Kidney epithelial cell (primary cell): ENCODE measurements around the gene SLCO3A1. TPM values are rescaled to one million over a fixed set of nuclear protein-coding genes. Genes with fewer than 3 reads are reported as not detected.
A peak's percentile ranks its signal among the peaks of the same experiment; 100 is the strongest.

Experiments
- DNase-seq: peaks from one replicate; pipeline ENCODE4 v3.0.0-alpha.2; 2010; ENCODE audit warnings: low read depth
- H3K27me3 ChIP-seq: 2 replicates; pipeline ENCODE4 v1.6.0; 2011; ENCODE audit warnings: low read length; ENCODE audit not compliant: control insufficient read depth, insufficient read depth
- H3K36me3 ChIP-seq: 2 replicates; pipeline ENCODE4 v1.5.1; 2011; ENCODE audit warnings: low read length; ENCODE audit not compliant: control insufficient read depth, insufficient read depth
- H3K4me3 ChIP-seq: 2 replicates; pipeline ENCODE4 v1.5.1; 2011; ENCODE audit warnings: low read depth, mild to moderate bottlenecking, control low read depth, low read length
- total RNA-seq: library from RNA; depleted of rRNA; stranded (reverse); fragments of >200 nt; gene quantifications from 2 replicates; pipeline ENCODE4 v1.2.3, GENCODE V29; 2015
- TF ChIP-seq, protein P1 (sequence below): IDR thresholded peaks from 2 replicates; pipeline ENCODE4 v1.5.1; 2011; ENCODE audit warnings: mild to moderate bottlenecking, moderate library complexity, low read length, control low read depth, inconsistent platforms; ENCODE audit not compliant: insufficient read depth, poor library complexity, severe bottlenecking

The SLCO3A1 gene
- total RNA-seq, 1 donor from 2014 or later, result 3.1 TPM

DNA sequence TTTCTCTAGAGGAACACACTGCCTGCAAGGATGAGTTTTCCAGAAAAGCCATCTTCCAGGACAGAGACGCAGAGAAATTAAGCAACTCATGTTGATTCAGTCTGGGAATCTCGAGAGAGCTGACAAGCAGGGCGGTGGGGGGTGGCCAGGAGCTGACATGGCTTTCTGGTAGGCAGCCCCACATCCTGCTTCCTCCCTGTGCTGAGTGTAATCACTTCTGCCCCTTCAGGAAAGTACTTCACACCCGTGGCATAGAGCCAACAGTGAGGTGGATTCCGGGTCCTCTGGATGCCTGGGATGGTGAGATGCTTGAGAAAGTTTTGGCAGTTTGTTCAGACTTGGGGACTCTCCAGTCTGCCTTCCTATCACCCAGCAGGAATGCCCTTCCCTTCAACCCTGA lies 221.1 kb downstream of the SLCO3A1 start:
- DNase-seq, result no peak

DNA sequence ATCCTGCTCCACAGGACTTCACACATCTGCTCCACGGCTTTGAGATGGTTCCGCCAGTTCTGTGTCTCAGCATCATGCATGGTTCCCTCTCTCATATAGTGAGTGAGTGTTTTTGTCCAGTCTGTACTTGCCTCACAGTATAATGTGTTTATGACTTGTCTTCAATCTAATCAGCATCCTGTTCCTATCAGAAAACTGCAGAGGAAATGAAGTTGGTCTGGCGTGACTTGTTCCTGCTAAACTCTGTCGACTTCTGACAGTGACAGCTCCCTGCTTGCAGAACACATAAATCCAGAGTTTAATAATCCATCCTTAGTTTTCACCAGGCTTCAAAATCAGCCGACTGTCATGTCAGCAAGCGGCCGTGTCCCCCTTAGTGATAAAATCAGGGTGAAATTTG lies 222.3 kb downstream of the SLCO3A1 start:
- DNase-seq, result no peak
- Histone ChIP-seq H3K27me3 (no peaks in the 10 kb centered on the region), H3K4me3 (no peak overlapping the region), H3K36me3 (no peaks in the 10 kb centered on the region)
- TF ChIP-seq, protein P1, sequence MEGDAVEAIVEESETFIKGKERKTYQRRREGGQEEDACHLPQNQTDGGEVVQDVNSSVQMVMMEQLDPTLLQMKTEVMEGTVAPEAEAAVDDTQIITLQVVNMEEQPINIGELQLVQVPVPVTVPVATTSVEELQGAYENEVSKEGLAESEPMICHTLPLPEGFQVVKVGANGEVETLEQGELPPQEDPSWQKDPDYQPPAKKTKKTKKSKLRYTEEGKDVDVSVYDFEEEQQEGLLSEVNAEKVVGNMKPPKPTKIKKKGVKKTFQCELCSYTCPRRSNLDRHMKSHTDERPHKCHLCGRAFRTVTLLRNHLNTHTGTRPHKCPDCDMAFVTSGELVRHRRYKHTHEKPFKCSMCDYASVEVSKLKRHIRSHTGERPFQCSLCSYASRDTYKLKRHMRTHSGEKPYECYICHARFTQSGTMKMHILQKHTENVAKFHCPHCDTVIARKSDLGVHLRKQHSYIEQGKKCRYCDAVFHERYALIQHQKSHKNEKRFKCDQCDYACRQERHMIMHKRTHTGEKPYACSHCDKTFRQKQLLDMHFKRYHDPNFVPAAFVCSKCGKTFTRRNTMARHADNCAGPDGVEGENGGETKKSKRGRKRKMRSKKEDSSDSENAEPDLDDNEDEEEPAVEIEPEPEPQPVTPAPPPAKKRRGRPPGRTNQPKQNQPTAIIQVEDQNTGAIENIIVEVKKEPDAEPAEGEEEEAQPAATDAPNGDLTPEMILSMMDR, result no peak

More for the DNA sequence above, 221.1 kb downstream of the SLCO3A1 start:
- Histone ChIP-seq H3K27me3 (no peaks in the 10 kb centered on the region), H3K4me3 (no peak overlapping the region), H3K36me3 (no peaks in the 10 kb centered on the region)
- TF ChIP-seq, protein P1, result no peak

DNA sequence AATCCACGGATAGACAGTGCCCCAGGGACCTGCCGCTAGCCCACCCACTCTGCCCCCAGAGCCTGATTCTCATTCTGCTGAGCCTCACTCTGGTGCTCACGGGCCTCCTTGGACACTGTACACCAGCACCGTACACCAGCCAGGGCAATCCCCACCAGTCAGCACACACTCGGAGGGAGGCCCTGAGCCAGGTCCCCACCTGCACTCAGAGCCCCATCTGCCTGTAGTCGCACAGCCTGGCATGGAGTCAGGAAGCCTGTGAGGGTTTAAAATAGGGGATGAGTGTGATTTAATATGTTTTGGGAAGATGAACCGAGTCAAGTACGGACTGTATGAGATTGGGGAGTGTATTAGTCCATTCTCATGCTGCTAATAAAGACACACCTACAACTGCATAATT lies 223.0 kb downstream of the SLCO3A1 start:
- TF ChIP-seq, protein P1, result no peak
- H3K4me3 ChIP-seq, result no peak overlapping the region
- no peaks in the 10 kb centered on the region for H3K36me3 ChIP-seq
- H3K27me3 ChIP-seq, result no peaks in the 10 kb centered on the region
- DNase-seq, result no peak

DNA sequence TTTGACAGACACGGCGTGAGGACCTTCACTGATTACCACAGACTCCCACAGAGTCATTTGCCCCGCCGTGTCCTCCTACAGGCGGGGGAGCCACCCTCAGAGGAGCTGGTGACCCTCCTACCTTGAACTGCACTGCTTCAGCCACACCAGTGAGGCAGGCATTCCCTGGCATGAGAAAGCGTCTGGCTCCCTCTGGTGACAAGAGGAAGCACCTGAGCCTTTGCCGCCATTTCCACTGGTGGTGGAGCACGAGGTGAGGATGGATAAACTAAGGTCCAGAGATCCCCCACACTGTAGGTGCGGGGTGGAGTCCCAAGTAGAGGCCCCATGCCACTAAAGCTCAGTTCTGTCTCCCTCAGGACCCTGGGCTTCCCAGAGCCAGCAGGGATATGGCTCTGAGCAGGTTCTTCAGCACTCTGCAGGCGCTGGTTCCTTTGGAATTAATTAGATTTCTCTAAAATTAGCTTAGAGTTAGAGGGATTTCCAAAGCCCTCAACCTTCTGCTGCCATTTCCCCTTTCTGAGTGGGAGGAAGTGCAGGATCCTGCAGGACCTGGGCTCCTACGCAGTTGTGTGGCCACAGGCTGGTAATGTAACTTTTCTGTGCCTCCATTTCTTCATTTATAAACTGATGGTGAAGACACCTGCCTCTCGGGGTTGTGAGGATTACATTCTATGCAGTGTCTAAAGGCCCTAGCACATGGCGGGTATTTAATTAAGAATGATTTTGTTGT lies 224.0 kb downstream of the SLCO3A1 start:
- DNase-seq, result no peak
- no peaks in the 10 kb centered on the region for H3K36me3 ChIP-seq
- TF ChIP-seq, protein P1, result peak; percentile 87
- no peaks in the 10 kb centered on the region for H3K27me3 ChIP-seq
- no peak overlapping the region for H3K4me3 ChIP-seq

DNA sequence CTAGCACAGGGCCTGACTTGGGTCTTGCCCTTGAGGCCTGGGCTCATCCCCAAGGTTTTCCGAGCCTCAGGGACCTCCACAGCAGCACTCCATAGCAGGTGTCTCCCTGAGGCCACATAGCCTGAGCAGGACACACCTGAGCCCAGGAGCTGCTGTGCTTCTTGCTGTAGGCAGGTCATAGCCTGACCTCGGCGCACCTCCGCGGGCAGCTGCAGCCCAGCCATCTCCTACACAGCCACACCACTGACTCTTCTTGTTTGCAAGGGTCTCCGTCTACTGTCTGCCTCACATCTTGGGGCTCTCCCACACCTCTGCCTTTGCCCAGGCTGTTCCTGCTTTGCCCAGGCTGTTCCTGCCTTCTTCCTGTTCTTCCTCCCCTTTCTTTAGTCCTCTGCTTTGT lies 224.8 kb downstream of the SLCO3A1 start:
- no peak for DNase-seq

DNA sequence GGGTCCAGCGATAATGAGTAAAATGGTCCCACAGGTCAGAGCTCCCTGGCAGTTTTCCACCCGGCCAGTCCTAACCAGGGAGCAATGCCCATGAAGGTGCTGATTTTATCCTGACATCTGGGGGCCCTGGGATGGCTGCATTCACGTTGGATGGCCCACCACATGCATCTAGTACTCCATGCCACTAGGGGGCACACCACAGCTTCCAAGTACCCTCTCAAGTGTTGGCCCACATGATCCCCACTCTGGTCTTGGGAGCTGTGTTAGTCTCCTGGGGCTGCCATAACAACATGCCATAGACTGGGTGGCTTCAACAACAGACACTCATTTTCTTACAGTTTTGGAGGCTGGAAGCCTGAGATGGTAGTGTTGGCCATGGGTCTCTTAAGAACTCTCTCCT lies 225.5 kb downstream of the SLCO3A1 start:
- H3K4me3 ChIP-seq, result no peak overlapping the region
- TF ChIP-seq, protein P1, result peak; percentile 34
- H3K27me3 ChIP-seq, result no peaks in the 10 kb centered on the region
- DNase-seq, result no peak
- no peaks in the 10 kb centered on the region for H3K36me3 ChIP-seq

More for the DNA sequence above, 224.8 kb downstream of the SLCO3A1 start:
- TF ChIP-seq, protein P1, result no peak
- Histone ChIP-seq H3K27me3 (no peaks in the 10 kb centered on the region), H3K4me3 (no peak overlapping the region), H3K36me3 (no peaks in the 10 kb centered on the region)
